K562 (cell line): Measurements from ENCODE around the gene CORIN. TPM values are rescaled to one million over a fixed set of nuclear protein-coding genes. Genes with fewer than 3 reads are reported as not detected.
A peak's percentile ranks its signal among the peaks of the same experiment; 100 is the strongest.

Source experiments
- ARID1B ChIP-seq: fragments of 450-650 bp; IDR thresholded peaks from 2 replicates; pipeline ENCODE4 v1.6.1; 2016; ENCODE audit warnings: antibody characterized with exemption, mild to moderate bottlenecking, inconsistent platforms
- CLOCK ChIP-seq: fragments of 250-450 bp; sonication (Bioruptor Pico); IDR thresholded peaks from 2 replicates; pipeline ENCODE4 v1.4.0; 2020; ENCODE audit warnings: mild to moderate bottlenecking, moderate library complexity, borderline replicate concordance
- MEIS2 ChIP-seq: fragments of 450-650 bp; IDR thresholded peaks from 2 replicates; pipeline ENCODE4 v1.6.1; 2014; ENCODE audit warnings: mild to moderate bottlenecking; ENCODE audit not compliant: partially characterized antibody
- ZFP91 ChIP-seq: sonication (generic); formaldehyde crosslinking; IDR thresholded peaks from 2 replicates; pipeline ENCODE4 v1.8.0; 2022; ENCODE audit warnings: mild to moderate bottlenecking, missing genetic modification reagents
- polyA plus RNA-seq, 8 experiments: library from polyadenylated mRNA; depleted of rRNA in 4 of 8; stranded (reverse) in 5 of 8; unstranded in 3 of 8; fragments of >200 nt; fragmentation: Nextera tagmentation in 2 of 8; fragmentation: Illumina TruSeq in 1 of 8; extraction: Ambion mirVana in 2 of 8; extraction: Trizol in 1 of 8; gene quantifications; 2 replicates each; pipeline versions ENCODE4 v1.2.1 to v1.2.3, GENCODE V29; 2011 to 2014; ENCODE audit warnings: inconsistent platforms in 1 of 8, missing spikeins in 1 of 8
- total RNA-seq, 7 experiments: library from RNA; depleted of rRNA in 6 of 7; stranded (reverse); fragments of >200 nt in 6 of 7; fragmentation: Illumina TruSeq in 2 of 7; extraction: Trizol in 2 of 7; gene quantifications; 2 replicates each; pipeline versions ENCODE4 v1.2.1 to v1.2.3, GENCODE V29; 2011 to 2021; ENCODE audit warnings: low replicate concordance in 1 of 7
- TF ChIP-seq, protein P1 (sequence below): fragments of 250-450 bp; sonication (Bioruptor Pico); IDR thresholded peaks from 2 replicates; pipeline ENCODE4 v1.8.0; 2022; ENCODE audit warnings: inconsistent platforms, mild to moderate bottlenecking, moderate library complexity, borderline replicate concordance

CORIN gene
- total and polyA plus RNA-seq, 9 of the 15 experiments (the other 6 are each of a cell fraction or from before 2014, with no cell fraction given): 0.04 to 0.31 (median 0.08) TPM; not detected in 4

GRCh38 chr4:47668810-47669408 lies 169.0 kb downstream of the CORIN start (continued):
- TF ChIP-seq CLOCK: no peak
- TF ChIP-seq ARID1B: no peak
- TF ChIP-seq MEIS2: peak; percentile 60
- TF ChIP-seq ZFP91 (CRISPR knock-in tag): no peak
- TF ChIP-seq, protein P1, sequence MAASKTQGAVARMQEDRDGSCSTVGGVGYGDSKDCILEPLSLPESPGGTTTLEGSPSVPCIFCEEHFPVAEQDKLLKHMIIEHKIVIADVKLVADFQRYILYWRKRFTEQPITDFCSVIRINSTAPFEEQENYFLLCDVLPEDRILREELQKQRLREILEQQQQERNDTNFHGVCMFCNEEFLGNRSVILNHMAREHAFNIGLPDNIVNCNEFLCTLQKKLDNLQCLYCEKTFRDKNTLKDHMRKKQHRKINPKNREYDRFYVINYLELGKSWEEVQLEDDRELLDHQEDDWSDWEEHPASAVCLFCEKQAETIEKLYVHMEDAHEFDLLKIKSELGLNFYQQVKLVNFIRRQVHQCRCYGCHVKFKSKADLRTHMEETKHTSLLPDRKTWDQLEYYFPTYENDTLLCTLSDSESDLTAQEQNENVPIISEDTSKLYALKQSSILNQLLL (CRISPR knock-in tag): no peak
